ENCODE measurements around the gene ZEB1.
"Not testable (repeated sequence)": the region's sequence is repeated elsewhere in the genome, so short reads cannot be mapped to it uniquely, and the experiment has no call there.

Gene ZEB1

DNA sequence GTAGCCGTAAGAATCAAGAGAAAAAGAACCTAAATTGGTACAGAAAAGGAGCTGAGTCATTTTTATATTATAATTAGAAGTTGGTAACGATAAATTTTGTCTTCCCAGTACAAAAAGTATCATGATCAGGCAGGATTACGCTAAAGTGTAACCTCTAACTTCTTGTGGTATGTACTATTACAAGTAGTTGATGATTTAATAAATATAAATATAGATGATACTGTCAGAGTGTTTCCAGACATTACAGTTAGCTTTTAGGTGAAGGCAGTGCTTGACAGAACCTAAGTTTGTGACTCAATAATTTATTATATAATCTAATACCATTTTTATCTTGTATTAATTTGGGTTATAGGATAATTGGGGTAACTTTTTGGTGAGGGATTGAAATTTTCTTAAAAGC lies 53.4 kb downstream of the ZEB1 start:
- DNase-seq: no peak

DNA sequence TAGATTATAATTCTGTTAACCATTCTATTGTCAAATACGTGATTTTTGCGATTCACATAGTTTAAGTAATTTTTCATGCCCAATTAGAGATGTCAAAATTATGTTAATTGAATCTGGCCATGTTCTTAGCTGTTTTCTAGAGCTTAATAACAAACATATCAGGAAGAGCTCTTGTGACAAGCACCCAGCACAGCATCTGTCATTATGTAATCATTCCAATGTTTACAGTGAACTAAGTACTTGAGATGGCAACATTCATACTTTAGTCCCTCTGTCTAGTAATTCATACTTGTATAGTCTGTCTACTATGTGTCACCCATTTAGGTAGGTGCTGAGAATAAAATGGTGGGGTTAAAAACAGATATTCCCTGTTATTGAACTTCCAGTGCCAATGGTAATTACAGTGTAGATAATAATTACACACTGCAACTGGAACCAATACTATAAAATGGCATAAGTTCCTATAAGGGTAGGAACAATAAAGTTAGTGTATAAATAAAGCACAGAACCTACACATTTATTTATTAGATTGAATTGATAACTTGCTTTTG lies 55.2 kb downstream of the ZEB1 start:
- peak; percentile 17 for DNase-seq

DNA sequence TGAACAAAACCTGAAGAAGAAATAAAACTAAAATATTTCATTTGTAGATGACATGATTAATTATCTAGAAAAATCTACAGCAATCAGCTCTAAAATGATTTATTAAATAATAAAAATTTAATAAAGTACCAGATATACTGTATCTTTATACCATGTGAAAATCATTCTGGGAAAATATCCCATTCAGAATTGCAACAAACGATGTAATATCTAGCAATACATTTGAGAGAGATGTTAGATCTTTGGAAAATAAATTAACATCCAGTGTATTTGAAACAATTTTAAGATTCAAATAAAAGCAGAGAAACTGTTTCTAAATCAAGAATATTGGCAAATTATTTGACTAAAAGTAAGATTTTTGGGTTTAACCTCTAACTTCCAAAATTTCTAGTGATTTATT lies 62.2 kb downstream of the ZEB1 start:
- DNase-seq: no peak

DNA sequence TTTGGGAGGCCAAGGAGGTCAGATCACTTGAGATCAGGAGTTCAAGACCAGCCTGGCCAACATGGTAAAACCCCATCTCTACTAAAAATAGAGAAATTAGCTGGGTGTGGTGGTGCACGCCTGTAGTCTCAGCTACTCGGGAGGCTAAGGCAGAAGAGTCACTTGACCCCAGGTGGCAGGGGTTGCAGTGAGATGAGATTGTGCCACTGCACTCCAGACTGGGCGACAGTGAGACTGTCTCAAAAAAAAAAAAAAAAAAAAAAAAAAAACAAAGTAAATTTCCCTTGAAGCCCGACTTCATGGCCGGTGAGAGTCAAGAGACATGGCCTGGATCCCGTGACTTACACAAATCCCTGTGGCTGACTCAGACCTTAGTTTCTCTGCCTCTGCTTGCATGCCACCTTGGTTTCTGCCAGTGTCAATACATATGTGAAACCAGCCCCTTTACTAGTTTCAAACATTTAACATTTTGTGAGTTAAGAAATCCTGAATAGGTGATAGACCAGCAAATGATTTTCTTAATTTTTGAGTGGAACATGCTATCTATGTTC lies 62.8 kb downstream of the ZEB1 start:
- DNase-seq: no peak

DNA sequence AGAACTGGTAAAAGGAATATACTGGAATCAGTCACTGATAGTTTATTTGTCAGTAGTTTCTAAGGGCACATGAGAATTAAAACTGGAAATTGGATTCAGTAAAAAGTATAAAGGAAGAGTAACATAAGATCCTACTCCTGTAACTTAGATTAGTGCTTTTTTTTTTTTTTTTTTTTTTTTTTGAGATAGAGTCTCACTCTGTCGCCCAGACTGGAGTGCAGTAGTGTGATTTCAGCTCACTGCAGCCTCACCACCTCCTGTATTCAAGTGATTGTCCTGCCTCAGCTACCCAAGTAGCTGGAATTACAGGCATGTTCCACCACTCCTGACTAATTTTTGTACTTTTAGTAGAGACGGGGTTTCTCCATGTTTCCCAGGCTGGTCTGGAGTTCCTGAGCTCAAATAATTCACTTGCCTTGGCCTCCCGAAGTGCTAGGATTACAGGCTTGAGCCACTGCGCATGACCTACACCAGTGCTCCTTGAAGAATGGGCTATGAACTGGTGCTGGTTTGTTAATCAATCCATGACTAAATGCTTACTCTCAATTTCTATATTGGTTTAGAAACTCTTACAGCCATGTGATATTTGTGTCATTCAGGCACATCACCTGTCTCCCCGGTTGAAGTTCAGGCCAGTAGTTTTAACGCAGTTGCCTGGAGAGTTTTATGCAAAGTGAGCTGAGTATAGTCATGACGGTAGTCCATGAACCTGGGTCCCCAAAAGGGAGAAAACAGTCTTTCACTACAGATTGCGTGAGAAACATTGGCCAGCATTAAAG lies 65.0 kb downstream of the ZEB1 start:
- DNase-seq: no peak

DNA sequence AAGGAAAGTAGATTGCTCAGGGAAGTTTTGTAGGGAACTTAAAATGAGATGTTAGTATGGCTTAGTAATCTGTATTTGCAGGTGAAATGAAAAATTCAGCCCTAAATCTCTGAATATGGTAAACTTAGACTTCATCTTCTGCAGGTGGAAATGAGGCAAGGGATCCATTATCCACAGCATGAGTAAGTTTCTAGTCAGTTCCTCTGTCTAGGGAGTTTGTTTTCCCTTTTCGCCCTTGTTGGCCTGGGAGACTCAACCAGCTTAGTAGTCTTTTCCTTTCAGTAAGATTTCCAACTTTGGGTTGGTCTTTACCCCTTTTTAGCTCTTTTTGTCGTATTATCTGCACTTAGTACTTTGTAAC lies 65.6 kb downstream of the ZEB1 start:
- no peak for DNase-seq

DNA sequence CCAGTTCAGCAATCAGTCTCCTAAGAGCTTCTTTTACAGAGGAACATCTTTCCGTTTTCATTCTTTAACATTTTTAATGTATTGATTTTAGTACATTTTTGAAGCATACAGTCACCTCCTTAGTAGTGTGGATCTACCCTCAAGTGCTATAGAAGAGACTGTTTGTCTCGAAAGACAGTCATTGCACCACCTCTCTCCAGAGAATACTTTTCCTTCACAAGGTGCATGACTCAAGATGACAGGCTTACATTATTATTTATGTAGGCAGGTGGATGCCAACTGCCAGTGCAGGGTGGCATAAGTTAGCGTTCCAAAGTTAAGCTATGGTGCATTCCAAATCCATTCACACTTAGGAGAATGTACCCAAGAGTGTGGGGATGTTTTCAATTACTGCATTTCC lies 71.8 kb downstream of the ZEB1 start:
- DNase-seq: no peak

DNA sequence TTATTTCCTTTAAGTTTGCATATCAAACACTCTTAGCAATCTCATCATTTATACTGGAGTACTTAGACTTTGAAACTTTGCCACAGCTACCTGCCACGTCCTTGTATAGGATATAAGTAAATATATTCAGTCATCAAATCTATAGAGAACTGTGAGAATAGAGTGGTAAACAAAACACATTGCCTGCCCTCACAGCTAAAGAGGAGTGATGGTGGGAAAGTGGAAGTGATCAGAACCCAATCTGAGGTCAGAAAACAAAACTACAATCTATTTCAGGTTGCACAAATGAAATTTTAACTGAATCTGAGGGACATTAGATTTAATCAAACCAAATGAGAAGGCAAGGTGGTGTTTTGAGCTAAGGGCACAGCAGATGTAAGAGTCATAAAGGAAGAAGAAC lies 74.8 kb downstream of the ZEB1 start:
- no peak for DNase-seq

DNA sequence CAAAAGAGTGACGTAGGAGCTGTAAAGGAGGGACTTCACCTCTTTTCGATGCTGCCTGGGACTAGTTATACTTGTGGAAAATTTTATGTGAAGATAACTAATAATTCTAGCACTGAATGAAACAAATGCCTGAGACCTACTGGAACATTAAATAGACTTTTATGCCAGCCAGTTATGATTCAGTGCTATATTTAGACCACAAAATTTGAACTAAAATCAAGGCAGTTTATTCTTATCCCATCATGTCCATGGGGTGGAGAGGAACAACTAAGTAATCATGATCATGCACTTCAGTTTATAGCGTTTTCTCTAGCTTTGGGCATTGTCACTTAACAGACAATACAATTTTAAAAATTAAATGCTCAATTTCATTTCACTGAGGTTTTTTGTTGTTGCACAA lies 76.7 kb downstream of the ZEB1 start:
- DNase-seq: no peak

DNA sequence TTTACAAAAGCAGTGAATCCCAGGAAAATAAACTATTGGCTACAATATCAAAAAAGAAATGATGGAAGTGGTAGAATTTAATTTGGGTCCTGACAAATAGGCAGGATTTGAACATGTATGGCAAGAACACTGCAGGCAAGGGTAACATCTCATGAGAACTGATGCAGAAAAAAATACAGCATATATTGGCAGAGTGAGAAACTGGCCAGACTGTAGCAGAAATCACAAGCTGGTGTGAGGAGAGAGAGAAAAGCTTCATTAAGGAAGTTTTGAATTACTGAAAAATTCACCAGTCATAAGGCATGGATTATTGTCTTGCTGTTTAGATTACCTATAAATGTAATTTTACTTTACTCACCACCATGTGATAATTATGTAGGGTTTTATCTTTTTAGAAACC lies 77.4 kb downstream of the ZEB1 start:
- no peak for DNase-seq

DNA sequence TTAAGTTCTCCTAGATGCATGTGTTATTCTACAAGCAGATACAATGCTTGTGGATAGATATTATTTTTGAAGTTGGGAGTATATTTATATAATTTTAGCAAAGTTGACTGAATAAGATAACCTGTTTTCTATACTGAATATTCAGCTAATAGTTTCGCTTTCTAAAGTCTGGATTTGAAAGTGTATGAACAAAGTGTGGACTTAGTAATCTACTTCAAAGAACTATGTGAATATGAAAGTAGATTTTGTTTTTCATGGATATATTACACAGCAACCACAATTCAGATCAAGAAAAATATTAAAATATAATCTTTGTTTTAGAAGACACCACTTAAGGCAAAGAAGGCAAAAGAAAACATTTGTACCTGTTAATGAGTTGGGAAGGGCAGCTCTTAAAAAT lies 78.8 kb downstream of the ZEB1 start:
- no peak for DNase-seq

DNA sequence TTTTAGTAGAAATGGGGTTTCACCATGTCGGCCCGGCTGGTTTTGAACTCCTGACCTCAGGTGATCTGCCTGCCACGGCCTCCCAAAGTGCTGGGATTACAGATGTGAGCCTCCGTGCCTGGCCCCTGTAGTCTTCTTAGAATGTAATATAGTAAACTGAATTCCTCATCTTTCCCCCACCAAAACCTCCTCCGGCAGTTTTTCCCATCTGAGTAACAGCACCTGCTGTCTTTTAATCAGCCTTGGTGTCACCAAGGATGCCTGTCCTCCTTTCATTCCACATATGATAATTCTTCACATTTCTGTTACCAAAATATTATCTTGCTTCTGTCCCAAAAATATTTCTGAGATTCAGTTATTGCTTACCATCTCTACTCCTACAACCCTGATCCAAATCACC lies 80.2 kb downstream of the ZEB1 start:
- DNase-seq: no peak

DNA sequence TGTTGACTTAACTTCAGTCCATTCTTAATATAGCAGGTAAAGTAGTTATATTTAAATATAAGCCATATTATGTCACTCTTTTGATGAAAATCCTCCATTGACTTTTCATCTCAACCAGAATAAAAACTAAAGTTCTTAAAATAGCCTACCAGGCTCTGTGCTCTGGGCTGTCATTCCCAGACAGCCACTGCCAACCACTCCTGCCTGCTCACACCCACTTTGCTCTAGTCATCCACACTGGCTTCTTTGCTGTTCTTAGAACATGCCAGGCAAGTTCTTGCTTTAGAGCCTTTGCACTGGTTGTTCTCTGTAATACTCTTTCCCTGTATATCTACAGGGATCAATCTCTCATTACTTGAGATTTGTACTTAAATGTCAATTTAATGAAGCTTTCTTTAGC lies 80.6 kb downstream of the ZEB1 start:
- DNase-seq: no peak

DNA sequence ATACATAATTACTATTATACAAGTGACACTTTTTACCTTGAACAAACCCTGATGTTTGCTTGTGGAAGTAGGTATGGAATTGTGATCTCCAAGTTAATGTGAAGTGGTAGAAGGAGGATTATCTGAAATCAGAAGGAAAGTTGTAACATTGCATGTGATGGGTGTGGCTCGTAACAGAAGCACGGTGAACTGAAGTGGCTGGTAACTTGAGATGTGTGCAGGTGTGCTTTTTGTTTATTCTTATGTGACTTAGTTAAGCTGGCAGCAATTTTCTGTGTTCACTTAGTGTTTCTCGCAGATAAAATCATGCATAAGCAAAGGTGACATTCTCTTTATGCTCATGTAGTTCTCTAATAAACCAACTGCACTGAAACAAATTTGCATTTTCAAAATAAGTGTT lies 82.3 kb downstream of the ZEB1 start:
- DNase-seq: peak; percentile 50

DNA sequence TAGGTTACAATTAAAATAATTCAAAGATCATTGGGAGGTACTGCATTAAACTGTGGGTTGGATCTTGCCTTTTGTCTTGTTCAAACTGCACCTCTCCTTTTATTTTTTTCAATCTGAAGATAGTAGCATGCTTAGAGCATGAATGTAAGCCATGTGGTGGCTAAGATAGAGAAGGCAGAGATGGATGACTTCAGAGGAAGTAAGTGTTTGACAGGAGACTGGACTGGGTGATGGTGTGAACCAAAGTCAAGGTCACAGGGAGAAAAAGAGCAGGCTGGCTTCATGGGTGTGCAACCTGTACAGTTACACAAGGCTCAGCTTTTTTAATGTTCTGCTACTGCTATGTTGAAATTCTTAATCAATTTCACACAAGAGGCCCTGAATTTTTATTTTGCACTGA lies 85.6 kb downstream of the ZEB1 start:
- DNase-seq: no peak

DNA sequence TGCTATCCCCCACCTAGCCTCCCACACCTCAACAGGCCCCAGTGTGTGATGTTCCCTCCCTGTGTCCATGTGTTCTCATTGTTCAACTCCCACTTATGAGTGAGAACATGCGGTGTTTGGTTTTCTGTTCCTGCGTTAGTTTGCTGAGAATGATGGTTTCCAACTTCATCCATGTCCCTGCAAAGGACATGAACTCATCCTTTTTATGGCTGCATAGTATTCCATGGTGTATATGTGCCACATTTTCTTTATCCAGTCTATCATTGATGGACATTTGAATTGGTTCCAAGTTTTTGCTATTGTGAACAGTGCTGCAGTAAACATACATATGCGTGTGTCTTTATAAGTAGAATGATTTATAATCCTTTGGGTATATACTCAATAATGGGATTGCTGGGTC lies 86.8 kb downstream of the ZEB1 start:
- not testable (repeated sequence) for DNase-seq

DNA sequence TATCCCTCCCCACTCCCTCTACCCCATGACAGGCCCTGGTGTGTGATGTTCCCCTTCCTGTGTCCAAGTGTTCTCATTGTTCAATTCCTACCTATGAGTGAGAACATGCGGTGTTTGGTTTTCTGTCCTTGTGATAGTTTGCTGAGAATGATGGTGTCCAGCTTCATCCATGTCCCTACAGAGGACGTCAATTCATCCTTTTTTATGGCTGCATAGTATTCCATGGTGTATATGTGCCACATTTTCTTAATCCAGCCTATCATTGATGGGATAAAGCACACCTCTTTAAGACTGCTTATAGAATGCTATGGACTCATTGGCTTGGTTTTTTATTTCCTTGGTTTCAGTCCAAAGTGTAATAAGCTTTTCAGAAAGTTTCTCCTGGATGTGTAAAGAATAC lies 93.4 kb downstream of the ZEB1 start:
- not testable (repeated sequence) for DNase-seq

DNA sequence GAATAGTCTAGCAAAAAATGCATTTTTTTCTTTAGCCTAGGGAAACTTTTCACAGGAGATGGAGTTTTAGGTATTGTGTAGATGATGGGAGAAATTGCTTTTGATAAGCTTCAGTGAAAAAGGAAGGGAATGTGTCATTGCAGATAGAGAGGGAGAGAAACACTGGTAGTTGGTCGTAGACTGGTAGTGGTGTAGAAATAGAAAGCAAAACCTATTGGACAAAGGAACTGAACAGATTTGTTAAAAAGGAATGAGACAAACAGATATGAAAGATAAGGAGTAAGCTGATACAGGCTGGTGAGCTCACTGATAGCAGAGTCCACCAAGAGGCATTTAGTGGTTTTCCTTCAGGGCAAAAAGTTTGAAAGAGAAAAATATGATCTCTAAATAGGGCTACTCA lies 94.3 kb downstream of the ZEB1 start:
- DNase-seq: no peak

DNA sequence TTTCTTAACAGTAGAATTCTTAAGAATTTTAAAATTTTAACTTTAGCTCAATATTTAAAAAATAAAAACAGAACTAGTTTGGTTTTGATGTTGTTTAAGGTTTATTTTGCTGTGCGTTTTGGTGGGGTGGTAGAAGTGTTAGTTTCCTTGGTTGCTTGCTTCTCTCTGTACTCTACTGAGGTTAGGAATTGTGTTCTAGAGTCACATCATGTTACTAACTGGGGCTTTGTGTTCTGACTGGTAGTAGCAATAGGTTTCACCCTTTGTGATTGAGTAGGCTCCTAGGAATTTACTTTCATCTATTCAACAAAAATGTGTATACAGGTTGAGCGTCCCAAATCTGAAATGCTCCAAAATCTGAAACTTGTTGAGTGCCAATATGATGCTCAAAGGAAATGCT lies 99.5 kb downstream of the ZEB1 start:
- DNase-seq: no peak

DNA sequence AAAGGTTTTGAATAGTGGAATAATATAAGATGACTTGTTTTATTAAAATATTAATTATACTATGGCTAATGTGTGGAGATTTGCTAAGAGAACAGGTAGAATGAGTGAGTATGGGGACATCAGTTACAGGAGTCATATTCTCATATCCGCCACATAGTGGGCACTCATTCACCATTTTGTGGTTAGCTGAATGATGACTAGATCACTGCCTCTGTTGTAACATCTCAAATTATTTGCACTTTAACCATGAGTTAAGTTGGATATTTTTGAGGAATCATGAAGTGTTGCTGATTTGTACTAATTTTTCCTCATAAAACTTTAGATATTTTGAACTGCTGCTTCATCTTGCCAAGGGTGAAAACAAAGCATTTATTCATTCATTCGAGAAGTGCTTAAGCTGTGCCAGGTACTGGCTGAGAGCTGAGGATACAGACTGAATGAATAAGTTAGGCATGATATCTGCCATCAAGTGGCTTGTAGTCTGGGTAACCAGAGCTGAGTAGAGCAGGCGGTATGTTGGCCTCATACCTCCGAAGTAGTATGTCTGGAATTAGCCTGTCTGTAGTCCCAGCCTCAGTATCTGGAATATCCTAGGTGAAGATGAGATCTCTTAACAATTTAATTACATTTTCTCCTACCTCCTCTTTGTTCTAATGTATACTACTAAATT lies 100.5 kb downstream of the ZEB1 start:
- DNase-seq: no peak

DNA sequence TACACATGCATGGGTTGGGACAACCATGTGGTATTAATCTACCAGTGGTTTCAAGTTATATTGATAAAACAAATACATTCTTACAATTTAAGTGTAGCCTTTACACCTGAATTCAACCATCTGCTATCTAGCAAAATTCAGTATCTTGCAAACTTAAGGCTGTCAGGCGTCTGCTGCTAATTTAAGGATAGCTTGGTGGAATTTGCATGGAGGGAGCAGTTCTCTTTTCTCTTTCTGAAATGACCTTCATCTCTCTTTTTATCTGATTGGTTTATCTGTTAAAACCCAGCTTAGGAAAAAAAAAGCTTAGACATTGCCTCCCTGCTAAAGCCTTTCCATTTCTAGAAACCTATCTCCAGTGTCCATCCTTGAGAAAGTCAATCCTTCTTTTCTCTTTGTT lies 102.3 kb downstream of the ZEB1 start:
- no peak for DNase-seq

DNA sequence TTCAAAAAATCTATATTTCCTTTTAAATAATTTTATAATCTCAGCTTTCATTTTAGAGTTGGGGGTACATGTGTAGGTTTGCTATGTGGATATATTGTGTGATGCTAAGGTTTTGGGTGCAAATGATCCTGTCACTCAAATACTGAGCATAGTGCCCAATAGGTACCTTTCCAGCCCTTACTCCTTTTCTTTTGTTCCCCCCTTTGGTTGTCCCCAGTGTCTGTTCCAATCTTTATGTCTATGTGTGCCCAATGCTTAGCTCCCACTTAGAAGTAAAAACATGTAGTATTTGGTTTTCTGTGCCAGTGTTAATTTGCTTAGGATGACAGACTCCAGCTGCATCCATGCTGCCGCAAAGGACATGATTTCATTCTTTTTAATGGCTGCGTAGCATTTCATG lies 103.6 kb downstream of the ZEB1 start:
- DNase-seq: no peak

DNA sequence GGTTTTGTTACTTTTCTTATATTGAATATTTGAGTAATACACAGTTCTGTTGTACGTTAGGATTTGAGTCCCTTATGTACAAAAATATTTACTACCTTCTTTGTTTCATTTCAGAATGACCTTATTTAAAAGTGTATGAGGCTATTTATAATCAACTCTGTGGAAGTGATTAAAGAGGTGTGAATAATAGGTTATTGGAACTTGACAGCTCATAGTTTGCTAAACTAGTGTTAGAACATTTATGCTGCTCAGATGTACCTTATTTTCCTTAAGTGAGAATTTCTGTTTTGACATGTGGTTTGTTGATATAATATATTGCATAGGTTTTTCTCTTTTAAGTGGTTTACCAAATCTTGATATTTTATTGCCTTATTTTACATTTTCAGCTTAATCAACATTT lies 105.5 kb downstream of the ZEB1 start:
- no peak for DNase-seq

DNA sequence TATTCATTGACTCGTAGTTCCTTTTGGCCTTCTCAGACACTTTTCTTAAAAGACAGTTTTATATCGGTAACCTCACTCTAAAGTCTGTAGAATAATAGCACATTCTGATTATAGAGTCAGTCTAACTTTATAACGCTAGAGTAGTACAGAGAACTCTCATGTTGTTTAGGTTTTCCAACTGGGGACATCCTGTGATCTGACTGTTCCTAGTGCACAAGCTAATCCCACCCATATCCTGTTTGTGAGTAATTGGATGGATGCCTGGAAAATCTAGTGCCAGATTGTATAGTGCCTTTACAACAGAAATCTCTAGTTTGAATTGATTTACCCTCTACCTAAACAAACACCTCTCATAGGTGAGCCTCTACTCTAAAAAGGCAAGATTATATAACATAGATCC lies 107.4 kb downstream of the ZEB1 start:
- no peak for DNase-seq

Data from NCI-H774 (cell line).